GM18511 (cell line): ENCODE results near the gene VKORC1.
"Not testable (repeated sequence)": the region's sequence is repeated elsewhere in the genome, so short reads cannot be mapped to it uniquely, and the experiment has no call there.

ENCODE experiments used
- ATAC-seq: cut with Tn5 transposase; IDR thresholded peaks from one replicate; pipeline ENCODE4 v1.9.1; 2021; ENCODE audit warnings: mild to moderate bottlenecking, moderate library complexity; ENCODE audit not compliant: unreplicated experiment

Gene VKORC1

DNA sequence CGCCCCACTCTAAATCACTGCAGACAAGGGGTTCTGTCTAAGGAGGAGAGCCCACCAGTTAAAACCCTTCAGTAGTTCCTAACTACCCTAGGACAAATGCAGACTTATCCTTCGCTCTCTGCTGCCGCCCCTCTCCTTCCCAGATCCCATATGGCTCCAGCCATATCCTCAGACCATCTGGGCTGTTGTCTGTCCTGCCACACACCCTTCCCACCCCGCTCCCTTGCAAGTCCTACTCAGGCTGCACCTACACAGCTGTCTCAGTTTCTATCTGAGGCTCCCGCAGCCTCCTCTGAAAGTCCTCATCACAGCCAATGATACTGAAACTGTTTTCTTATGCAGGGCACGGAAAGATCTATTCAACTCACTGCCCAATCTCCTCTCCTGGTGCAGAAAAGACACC is 12.9 kb upstream of the VKORC1 start:
- peak; percentile 73 for ATAC-seq

DNA sequence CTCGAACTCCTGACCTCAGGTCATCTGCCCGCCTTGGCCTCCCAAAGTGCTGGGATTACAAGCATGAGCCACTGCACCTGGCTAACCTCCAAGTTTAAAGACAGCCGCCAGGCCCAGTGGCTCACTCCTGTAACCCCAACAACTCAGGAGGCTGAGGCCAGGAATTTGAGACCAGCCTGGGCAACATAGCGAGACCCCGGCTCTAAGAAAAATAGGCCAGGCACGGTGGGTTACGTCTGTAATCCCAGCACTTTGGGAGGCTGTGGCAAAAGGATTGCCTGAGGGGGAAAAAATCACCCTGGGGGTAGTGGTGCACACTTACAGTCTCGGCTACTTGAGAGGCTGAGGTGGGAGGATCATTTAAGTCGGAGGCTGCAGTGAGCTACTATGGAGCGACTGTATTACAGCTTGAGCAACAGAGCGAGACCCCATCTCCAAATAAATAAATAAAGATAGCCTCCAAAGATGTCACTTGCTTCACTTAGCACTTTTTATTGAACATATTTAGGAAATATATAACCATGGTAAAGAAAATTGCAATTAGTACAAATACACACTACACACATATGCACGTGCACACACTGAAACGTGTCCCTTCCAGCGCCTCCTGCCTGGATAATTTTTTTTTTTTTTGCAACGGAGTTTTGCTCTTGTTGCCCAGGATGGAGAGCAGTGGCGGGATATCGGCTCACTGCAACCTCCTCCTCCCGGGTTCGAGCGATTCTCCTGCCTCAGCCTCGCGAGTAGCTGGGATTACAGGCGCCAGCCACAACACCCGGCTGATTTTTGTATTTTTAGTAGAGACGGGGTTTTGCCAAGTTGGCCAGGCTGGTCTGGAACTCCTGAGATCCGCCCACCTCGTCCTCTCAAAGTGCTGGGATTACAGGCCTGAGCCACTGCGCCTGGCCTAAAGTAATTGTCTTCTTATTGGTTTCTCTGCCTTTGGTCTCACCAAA is 12.2 kb upstream of the VKORC1 start:
- ATAC-seq: no peak

- no peak for ATAC-seq
These were observed 11.1 kb upstream of the VKORC1 start for GRCh38 chr16:31105677-31106213.

- not testable (repeated sequence) for ATAC-seq
These were observed 6.5 kb upstream of the VKORC1 start for GRCh38 chr16:31100876-31101641.

GRCh38 chr16:31099860-31100638 is 5.5 kb upstream of the VKORC1 start:
- no peak for ATAC-seq

- peak; percentile 2 for ATAC-seq
These were observed 541 bp downstream of the VKORC1 start for GRCh38 chr16:31094088-31094423.

GRCh38 chr16:31093132-31093703 is 1.4 kb downstream of the VKORC1 start:
- ATAC-seq: no peak

GRCh38 chr16:31092330-31092729 is 2.3 kb downstream of the VKORC1 start:
- ATAC-seq: no peak

- no peak for ATAC-seq
These were observed 4.1 kb downstream of the VKORC1 start for GRCh38 chr16:31090540-31090939.

DNA sequence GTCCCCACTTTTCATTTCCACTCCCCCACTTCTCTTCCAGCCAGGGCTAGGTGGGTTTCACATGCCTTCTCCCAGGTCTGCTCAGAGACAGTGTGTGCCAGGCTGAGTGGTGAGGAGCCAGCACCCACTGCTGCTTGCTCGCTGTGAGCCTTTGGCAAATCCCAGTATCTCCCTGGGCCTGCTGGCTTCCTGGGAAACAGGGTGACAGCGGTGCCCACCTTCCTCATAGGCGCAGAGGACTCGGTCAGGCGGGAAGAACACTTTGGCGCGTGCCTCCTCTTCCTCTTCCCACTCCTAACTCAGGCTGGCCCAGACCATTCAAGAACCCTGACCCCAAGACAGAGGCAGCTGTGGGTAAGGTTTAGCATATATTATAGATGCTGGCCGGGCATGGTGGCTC is 5.4 kb downstream of the VKORC1 start:
- ATAC-seq: no peak

DNA sequence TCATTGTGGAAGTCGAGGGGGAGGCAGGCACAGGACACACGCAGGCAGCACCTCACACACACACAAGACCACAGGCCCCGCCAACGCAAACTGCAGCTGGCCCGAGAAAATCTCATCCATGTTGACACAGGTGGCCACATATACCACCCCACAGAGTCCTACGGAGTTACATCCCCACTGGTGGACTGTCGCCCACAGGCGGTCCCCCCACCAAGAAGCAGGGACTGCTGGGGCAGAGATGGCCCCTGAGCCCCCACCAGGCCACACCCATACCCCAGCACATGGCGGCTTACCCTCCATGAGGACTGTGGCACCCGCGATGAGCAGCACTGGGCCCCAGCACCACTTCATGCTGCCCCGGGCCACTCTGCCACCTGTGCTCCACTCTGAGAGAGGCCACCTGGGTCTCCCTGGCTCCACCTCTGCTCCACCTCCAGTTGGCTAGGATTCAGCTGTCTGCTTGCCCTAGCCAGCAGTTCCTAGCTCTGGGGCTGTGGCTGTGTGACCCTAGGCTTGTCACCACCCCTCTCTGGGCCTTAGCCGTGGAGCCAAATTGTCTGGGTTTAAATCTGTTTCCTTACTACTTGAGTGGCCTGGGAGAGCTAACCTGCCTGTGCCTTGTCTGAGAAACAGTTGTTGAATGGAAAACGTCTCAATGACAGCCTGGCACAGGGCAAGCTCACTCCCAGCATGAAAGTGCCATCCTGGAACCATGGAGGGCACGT is 6.0 kb downstream of the VKORC1 start, which contains the start of gene PRSS53:
PRSS53 (minus strand) TSS at position 485 of the 725 bp plus-strand sequence; CDS start at position 351, 134 bp downstream.
- no peak for ATAC-seq

GRCh38 chr16:31087971-31088370 is 6.6 kb downstream of the VKORC1 start:
- ATAC-seq: no peak

- no peak for ATAC-seq
These were observed 7.1 kb downstream of the VKORC1 start for GRCh38 chr16:31087481-31087880.

DNA sequence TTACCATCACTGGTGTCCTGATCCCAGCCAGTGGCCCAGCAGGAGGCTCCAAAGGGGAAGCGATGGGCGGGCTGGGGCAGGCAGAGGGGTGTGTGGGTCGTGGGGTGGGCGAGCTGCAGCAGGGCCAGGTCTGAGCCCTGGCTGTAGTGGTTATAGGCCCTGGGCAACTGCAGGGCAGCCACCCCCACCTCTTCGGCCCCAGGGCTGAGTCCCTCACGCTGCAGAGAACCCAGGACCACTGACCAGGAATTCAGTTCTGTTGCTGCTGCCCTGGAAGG is 8.0 kb downstream of the VKORC1 start:
- ATAC-seq: no peak

GRCh38 chr16:31085873-31086628 is 8.5 kb downstream of the VKORC1 start:
- no peak for ATAC-seq

- ATAC-seq: no peak
These were observed 9.2 kb downstream of the VKORC1 start for GRCh38 chr16:31085411-31085810.

- ATAC-seq: no peak
These were observed 9.9 kb downstream of the VKORC1 start for GRCh38 chr16:31084584-31085302.

DNA sequence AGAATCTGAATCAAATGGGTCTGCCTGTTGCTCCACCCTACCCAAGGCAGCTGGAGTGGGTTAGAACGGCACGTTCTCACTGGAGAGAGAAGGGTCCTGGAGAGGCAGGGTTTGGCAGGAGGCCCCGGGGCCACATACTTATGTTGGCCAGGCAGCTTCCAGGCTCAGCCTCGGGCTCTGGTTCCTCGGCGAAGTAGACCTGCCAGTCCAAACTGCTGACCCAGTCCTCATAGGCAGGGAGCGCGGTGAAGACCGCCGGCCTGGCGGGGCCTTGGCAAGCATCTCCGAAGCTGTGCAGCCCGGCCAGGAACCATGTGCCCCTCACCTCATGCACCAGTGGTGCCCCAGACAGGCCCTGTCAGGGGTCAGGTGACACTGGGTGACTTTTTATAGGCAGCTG is 10.6 kb downstream of the VKORC1 start:
- ATAC-seq: no peak

- ATAC-seq: no peak
These were observed 11.0 kb downstream of the VKORC1 start for GRCh38 chr16:31083556-31083955.
